ENCODE measurements around the gene SLC7A14. TPM values are rescaled to one million over a fixed set of nuclear protein-coding genes. Genes with fewer than 3 reads are reported as not detected.

SLC7A14 gene
- total RNA-seq, 3 donors from 2014 or later: 0.15 TPM; not detected in 2

- Histone ChIP-seq H3K27me3 (no peaks in the 10 kb centered on the region), H3K4me1 (peaks cover 0 to 4% of the 10 kb centered on the region in 2 donors), H3K9me3 (no peaks in the 10 kb centered on the region), H3K4me3 (peak overlapping the region; percentile 49 to 89 (median 69)), H3K36me3 (no peaks in the 10 kb centered on the region), H3K27ac (peak overlapping the region; percentile 93)
- peak in 1 of 2 donors; percentile 73 for DNase-seq (ENCODE audit: low spot score in 2 of 2)
- TF ChIP-seq POLR2A (IDR thresholded peaks at IDR 0.05) (no peak), POLR2AphosphoS5 (IDR thresholded peaks at IDR 0.05) (peak in 1 of 3 donors; percentile 51)
- intact Hi-C loops (cut with DNase I; ENCODE audit: low total_unique reads): no loop called here
Measured at GRCh38 chr3:170421111-170421641, 164.7 kb downstream of the SLC7A14 start.

GRCh38 chr3:170420307-170420821 lies 165.5 kb downstream of the SLC7A14 start:
- H3K4me3 ChIP-seq: peak overlapping the region; percentile 49 to 89 (median 69)
- H3K27me3 ChIP-seq: no peaks in the 10 kb centered on the region
- TF ChIP-seq POLR2A (IDR thresholded peaks at IDR 0.05) (no peak), POLR2AphosphoS5 (IDR thresholded peaks at IDR 0.05) (no peak)
- no peaks in the 10 kb centered on the region for H3K36me3 ChIP-seq
- peak overlapping the region; percentile 93 for H3K27ac ChIP-seq
- H3K9me3 ChIP-seq: no peaks in the 10 kb centered on the region
- intact Hi-C loops (cut with DNase I; ENCODE audit: low total_unique reads): no loop called here
- H3K4me1 ChIP-seq: peaks cover 0 to 4% of the 10 kb centered on the region in 2 donors
- DNase-seq (ENCODE audit: low spot score in 2 of 2): peak in 1 of 2 donors; percentile 26

- Histone ChIP-seq H3K36me3 (no peaks in the 10 kb centered on the region), H3K27ac (peak overlapping the region; percentile 93), H3K27me3 (no peaks in the 10 kb centered on the region), H3K9me3 (no peaks in the 10 kb centered on the region), H3K4me1 (peaks cover 0 to 4% of the 10 kb centered on the region in 2 donors), H3K4me3 (peak overlapping the region; percentile 49 to 89 (median 69))
- DNase-seq (ENCODE audit: low spot score in 2 of 2): peak in 1 of 2 donors; percentile 57
- intact Hi-C loops (cut with DNase I; ENCODE audit: low total_unique reads): no loop called here
- no peak for TF ChIP-seq POLR2A (IDR thresholded peaks at IDR 0.05)
- TF ChIP-seq POLR2AphosphoS5 (IDR thresholded peaks at IDR 0.05): peak; percentile 13 to 60 (median 59)
Measured at GRCh38 chr3:170419557-170420087, 166.3 kb downstream of the SLC7A14 start.

GRCh38 chr3:170418422-170419398 lies 167.2 kb downstream of the SLC7A14 start, which contains the start of gene CLDN11:
Gene CLDN11, plus strand, starts transcription at chr3:170418868. Its CDS starts 199 bp downstream, at chr3:170419067.
- peak in 1 of 2 donors; percentile 44 for DNase-seq (ENCODE audit: low spot score in 2 of 2)
- Histone ChIP-seq H3K4me1 (peaks cover 0 to 4% of the 10 kb centered on the region in 2 donors), H3K4me3 (peak within 1 kb of the TSS; percentile 49 to 89 (median 69)), H3K27me3 (no peaks in the 10 kb centered on the region), H3K36me3 (no peaks in the 10 kb centered on the region), H3K9me3 (no peaks in the 10 kb centered on the region), H3K27ac (peak within 1 kb of the TSS; percentile 93)
- TF ChIP-seq CTCF (IDR thresholded peaks at IDR 0.05) (peak in 2 of 3 donors; percentile 18 to 36), POLR2AphosphoS5 (IDR thresholded peaks at IDR 0.05) (peak; percentile 34 to 66 (median 66)), POLR2A (IDR thresholded peaks at IDR 0.05) (no peak)
- intact Hi-C loops (cut with DNase I; ENCODE audit: low total_unique reads): no loop called here

- no peak overlapping the region for H3K27ac ChIP-seq
- no peaks in the 10 kb centered on the region for H3K36me3 ChIP-seq
- H3K4me1 ChIP-seq: peaks cover 0 to 4% of the 10 kb centered on the region in 2 donors
- TF ChIP-seq CTCF (IDR thresholded peaks at IDR 0.05) (no peak), POLR2A (IDR thresholded peaks at IDR 0.05) (no peak), POLR2AphosphoS5 (IDR thresholded peaks at IDR 0.05) (no peak)
- H3K4me3 ChIP-seq: no peak overlapping the region
- intact Hi-C loops (cut with DNase I; ENCODE audit: low total_unique reads): no loop called here
- no peaks in the 10 kb centered on the region for H3K9me3 ChIP-seq
- no peaks in the 10 kb centered on the region for H3K27me3 ChIP-seq
- DNase-seq (ENCODE audit: low spot score in 2 of 2): no peak
Measured at GRCh38 chr3:170417090-170417489, 168.8 kb downstream of the SLC7A14 start.

GRCh38 chr3:170414202-170414663 lies 171.6 kb downstream of the SLC7A14 start:
- peak in 1 of 2 donors; percentile 32 for DNase-seq (ENCODE audit: low spot score in 2 of 2)
- H3K9me3 ChIP-seq: no peaks in the 10 kb centered on the region
- no peak overlapping the region for H3K27ac ChIP-seq
- peaks cover 0 to 4% of the 10 kb centered on the region in 2 donors for H3K4me1 ChIP-seq
- no peak overlapping the region for H3K4me3 ChIP-seq
- no peaks in the 10 kb centered on the region for H3K36me3 ChIP-seq
- TF ChIP-seq POLR2A (IDR thresholded peaks at IDR 0.05) (no peak), CTCF (IDR thresholded peaks at IDR 0.05) (peak; percentile 76 to 91 (median 89)), POLR2AphosphoS5 (IDR thresholded peaks at IDR 0.05) (peak in 2 of 3 donors; percentile 59 to 71)
- intact Hi-C loops (cut with DNase I; ENCODE audit: low total_unique reads): loop anchor here (5.0 kb wide), 1 partner anchor 102 kb away; no protein-coding TSS in a partner anchor
- no peaks in the 10 kb centered on the region for H3K27me3 ChIP-seq
